WTC11 (cell line): ENCODE data around the gene CRELD1. TPM values are rescaled to one million over a fixed set of nuclear protein-coding genes. Genes with fewer than 3 reads are reported as not detected.

Experiments used
- ATAC-seq: fragments of 200-7000 bp; cut with Tn5 transposase; 2 replicates; pipeline ENCODE4 v1.10.0; 2021; ENCODE audit warnings: mild to moderate bottlenecking, moderate library complexity
- CTCF ChIA-PET: fragments of 300-600 bp; sonication (Branson Sonifier 250); formaldehyde crosslinking; loops from one replicate; lab custom pipeline; 2021; ENCODE audit warnings: antibody characterized with exemption; lab: Charles Lee
- POLR2A ChIA-PET: fragments of 350-600 bp; sonication (Branson Sonifier 250); formaldehyde crosslinking; loops from one replicate; lab custom pipeline; 2021; ENCODE audit warnings: antibody characterized with exemption; lab: Charles Lee
- DNase-seq: peaks from one replicate; pipeline ENCODE4 v3.0.0; 2021; ENCODE audit warnings: low spot score
- H3K27ac Mint-ChIP-seq: 2 replicates; pipeline ENCODE4 v1.8.0; 2021; ENCODE audit warnings: mixed read lengths
- H3K27me3 Mint-ChIP-seq: 2 replicates; pipeline ENCODE4 v1.8.0; 2021; ENCODE audit warnings: low read depth, mild to moderate bottlenecking, moderate library complexity, mixed read lengths
- H3K36me3 Mint-ChIP-seq: 2 replicates; pipeline ENCODE4 v1.8.0; 2021; ENCODE audit warnings: mixed read lengths
- H3K4me1 Mint-ChIP-seq: 2 replicates; pipeline ENCODE4 v1.8.0; 2022; ENCODE audit warnings: mixed read lengths
- H3K4me3 Mint-ChIP-seq: 2 replicates; pipeline ENCODE4 v1.8.0; 2021; ENCODE audit warnings: mild to moderate bottlenecking, moderate library complexity, mixed read lengths
- H3K9me3 Mint-ChIP-seq: 2 replicates; pipeline ENCODE4 v1.8.0; 2021; ENCODE audit warnings: mixed read lengths
- ATF1 ChIP-seq: sonication (generic); formaldehyde crosslinking; IDR thresholded peaks from 2 replicates; pipeline ENCODE4 v1.8.1; 2023; ENCODE audit warnings: mild to moderate bottlenecking, moderate library complexity, missing genetic modification reagents
- ATF2 ChIP-seq: sonication (generic); formaldehyde crosslinking; IDR thresholded peaks from 2 replicates; pipeline ENCODE4 v1.8.1; 2022; ENCODE audit warnings: low read depth, missing genetic modification reagents, borderline replicate concordance
- EMX1 ChIP-seq: fragments of 250-450 bp; sonication (Bioruptor Pico); IDR thresholded peaks from 2 replicates; pipeline ENCODE4 v1.8.0; 2021; ENCODE audit warnings: mild to moderate bottlenecking
- ERG ChIP-seq: fragments of 250-450 bp; sonication (Bioruptor Pico); IDR thresholded peaks from 2 replicates; pipeline ENCODE4 v1.8.0; 2021; ENCODE audit warnings: mild to moderate bottlenecking
- FOXJ3 ChIP-seq: sonication (generic); formaldehyde crosslinking; IDR thresholded peaks from 2 replicates; pipeline ENCODE4 v1.9.0; 2021; ENCODE audit warnings: missing genetic modification reagents, mild to moderate bottlenecking, borderline replicate concordance
- GABPB1 ChIP-seq: sonication (generic); formaldehyde crosslinking; IDR thresholded peaks from 2 replicates; pipeline ENCODE4 v1.8.1; 2023; ENCODE audit warnings: mild to moderate bottlenecking, missing genetic modification reagents
- GRHL2 ChIP-seq: fragments of 250-450 bp; sonication (Bioruptor Pico); IDR thresholded peaks from 2 replicates; pipeline ENCODE4 v1.8.0; 2022; ENCODE audit warnings: mild to moderate bottlenecking, moderate library complexity; ENCODE audit not compliant: insufficient replicate concordance, severe bottlenecking
- NFATC4 ChIP-seq: fragments of 250-450 bp; sonication (Bioruptor Pico); IDR thresholded peaks from 2 replicates; pipeline ENCODE4 v1.9.0; 2021; ENCODE audit warnings: mild to moderate bottlenecking
- NR2C2 ChIP-seq: sonication (generic); formaldehyde crosslinking; IDR thresholded peaks from 2 replicates; pipeline ENCODE4 v1.8.0; 2022; ENCODE audit warnings: mild to moderate bottlenecking, missing genetic modification reagents
- RELA ChIP-seq: sonication (generic); formaldehyde crosslinking; IDR thresholded peaks from 2 replicates; pipeline ENCODE4 v1.8.1; 2022; ENCODE audit warnings: missing genetic modification reagents, mild to moderate bottlenecking, borderline replicate concordance
- SP1 ChIP-seq: sonication (generic); formaldehyde crosslinking; conservative IDR thresholded peaks from 2 replicates; pipeline ENCODE4 v1.8.1; 2022; ENCODE audit warnings: missing genetic modification reagents
- TEAD1 ChIP-seq: sonication (generic); formaldehyde crosslinking; IDR thresholded peaks from 2 replicates; pipeline ENCODE4 v1.8.0; 2022; ENCODE audit warnings: mild to moderate bottlenecking, missing genetic modification reagents
- TP53 ChIP-seq: sonication (generic); formaldehyde crosslinking; IDR thresholded peaks from 2 replicates; pipeline ENCODE4 v1.8.1; 2023; ENCODE audit warnings: mild to moderate bottlenecking, missing genetic modification reagents
- total RNA-seq: library from RNA; stranded (reverse); gene quantifications from 3 replicates; pipeline ENCODE4 v1.2.3, GENCODE V29; 2021
- TF ChIP-seq, protein P1 (sequence below): sonication (generic); formaldehyde crosslinking; IDR thresholded peaks from 2 replicates; pipeline ENCODE4 v1.8.0; 2022; ENCODE audit warnings: mild to moderate bottlenecking, missing genetic modification reagents
- TF ChIP-seq, protein P2 (sequence below): sonication (generic); formaldehyde crosslinking; IDR thresholded peaks from 2 replicates; pipeline ENCODE4 v1.8.0; 2022; ENCODE audit warnings: mild to moderate bottlenecking, missing genetic modification reagents
- TF ChIP-seq, protein P3 (sequence below): sonication (generic); formaldehyde crosslinking; IDR thresholded peaks from 2 replicates; pipeline ENCODE4 v1.8.1; 2022; ENCODE audit warnings: low read depth, mild to moderate bottlenecking, moderate library complexity, missing genetic modification reagents, borderline replicate concordance
- TF ChIP-seq, protein P4 (sequence below): sonication (generic); formaldehyde crosslinking; IDR thresholded peaks from 2 replicates; pipeline ENCODE4 v1.8.0; 2022; ENCODE audit warnings: mild to moderate bottlenecking, missing genetic modification reagents
- TF ChIP-seq, protein P5 (sequence below): fragments of 250-450 bp; sonication (Bioruptor Pico); IDR thresholded peaks from 2 replicates; pipeline ENCODE4 v1.9.0; 2021; ENCODE audit warnings: mild to moderate bottlenecking
- TF ChIP-seq, protein P6 (sequence below): sonication (generic); formaldehyde crosslinking; IDR thresholded peaks from 2 replicates; pipeline ENCODE4 v1.8.0; 2023; ENCODE audit warnings: missing genetic modification reagents, mild to moderate bottlenecking, borderline replicate concordance

The CRELD1 gene
- total RNA-seq, 1 experiment from 2014 or later: 18.8 TPM

DNA sequence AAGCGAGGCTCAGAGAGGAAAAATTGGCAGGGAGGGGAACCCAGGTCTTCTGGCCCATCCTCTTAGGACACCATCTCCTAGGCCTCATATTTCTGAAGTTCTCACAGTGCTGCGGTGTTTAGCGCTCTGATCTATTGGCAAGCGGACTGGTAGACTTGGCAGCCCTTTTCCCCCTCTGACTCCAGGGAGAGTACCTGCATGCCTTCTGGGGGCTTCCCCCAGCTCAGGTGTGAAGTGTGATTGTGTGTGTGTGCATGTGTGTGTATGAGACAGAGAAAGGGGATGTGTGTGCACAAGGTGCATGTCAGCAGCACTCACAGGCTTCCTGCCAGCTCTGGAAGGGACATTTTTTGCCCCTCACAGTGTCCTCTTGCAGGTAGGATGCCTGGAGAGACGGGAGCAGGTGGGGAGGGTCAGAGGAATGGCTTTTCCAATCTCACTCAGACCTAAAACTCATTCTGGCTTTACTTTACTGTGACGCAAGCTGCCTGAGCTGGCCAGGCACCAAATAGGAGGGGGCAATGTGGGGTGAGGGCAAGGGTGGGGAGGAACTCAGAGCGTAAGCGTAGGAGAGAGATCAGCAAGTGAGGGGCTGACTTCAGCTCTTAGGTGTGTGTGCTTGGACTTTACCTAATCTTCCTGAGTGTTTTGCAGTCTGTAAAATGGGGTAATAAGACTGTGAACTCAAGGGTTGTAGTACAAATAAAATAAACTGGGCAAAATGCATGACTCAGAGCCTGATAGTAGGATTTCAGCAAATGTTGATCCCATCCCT, 35.0 kb upstream of the CRELD1 start:
- Mint-ChIP-seq H3K27me3 (no peaks in the 10 kb centered on the region; the same call in 1 of the 2 replicates), H3K27ac (no peak overlapping the region), H3K4me1 (peaks cover 16% of the 10 kb centered on the region)
- DNase-seq: no peak
- 0 out of 2 replicates have a peak, but pooled peaks have one; percentile 23 for TF ChIP-seq GABPB1
- TF ChIP-seq, protein P1, sequence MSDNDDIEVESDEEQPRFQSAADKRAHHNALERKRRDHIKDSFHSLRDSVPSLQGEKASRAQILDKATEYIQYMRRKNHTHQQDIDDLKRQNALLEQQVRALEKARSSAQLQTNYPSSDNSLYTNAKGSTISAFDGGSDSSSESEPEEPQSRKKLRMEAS (CRISPR knock-in tag): no peak
- TF ChIP-seq, all 79 proteins: peak for 1
- ChIA-PET POLR2A (no interaction called here), CTCF (no interaction called here)
- H3K9me3 Mint-ChIP-seq: no peaks in the 10 kb centered on the region
- H3K4me3 Mint-ChIP-seq: no peak overlapping the region
- no peak for ATAC-seq
- H3K36me3 Mint-ChIP-seq: peaks cover 10% of the 10 kb centered on the region

DNA sequence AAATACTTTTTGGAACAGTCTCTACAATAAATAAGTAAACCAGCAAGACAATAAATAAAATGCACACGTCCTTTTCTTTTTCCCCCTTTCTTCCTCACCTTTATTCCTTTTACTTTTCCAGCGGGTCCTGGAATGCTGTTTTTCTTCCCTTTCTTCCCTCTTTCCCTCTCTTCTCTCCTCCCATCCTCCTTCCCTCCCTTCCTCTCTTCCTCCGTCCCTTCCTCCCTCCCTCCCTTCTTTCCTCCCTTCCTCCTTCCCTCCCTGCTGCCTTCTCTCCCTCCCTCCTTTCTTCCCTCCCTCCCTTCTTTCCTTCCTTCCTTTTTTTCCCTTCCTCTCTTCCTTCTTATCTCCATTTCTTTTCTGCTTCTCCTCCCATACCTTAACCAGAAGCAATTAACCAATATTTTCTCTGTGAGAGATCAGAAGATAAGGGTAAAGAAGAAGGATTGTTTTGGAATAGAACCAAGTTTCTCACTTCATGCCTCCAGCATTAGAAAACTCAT, 34.3 kb upstream of the CRELD1 start:
- no peaks in the 10 kb centered on the region for H3K9me3 Mint-ChIP-seq
- H3K4me1 Mint-ChIP-seq: peaks cover 19% of the 10 kb centered on the region
- no peaks in the 10 kb centered on the region; the same call in 1 of the 2 replicates for H3K27me3 Mint-ChIP-seq
- no peak for ATAC-seq
- H3K27ac Mint-ChIP-seq: no peak overlapping the region
- DNase-seq: no peak
- CTCF ChIA-PET: no interaction called here
- H3K4me3 Mint-ChIP-seq: no peak overlapping the region
- POLR2A ChIA-PET: no interaction called here
- H3K36me3 Mint-ChIP-seq: peaks cover 4% of the 10 kb centered on the region
- TF ChIP-seq ATF1 (CRISPR knock-in tag) (no peak), RELA (CRISPR knock-in tag) (no peak), NFATC4 (CRISPR knock-in tag) (no peak), EMX1 (no peak), ATF2 (CRISPR knock-in tag) (no peak), ERG (CRISPR knock-in tag) (no peak), TEAD1 (CRISPR knock-in tag) (no peak), NR2C2 (CRISPR knock-in tag) (no peak), FOXJ3 (CRISPR knock-in tag) (no peak), TP53 (no peak), SP1 (CRISPR knock-in tag) (no peak), GRHL2 (CRISPR knock-in tag) (no peak)
- TF ChIP-seq, protein P2, sequence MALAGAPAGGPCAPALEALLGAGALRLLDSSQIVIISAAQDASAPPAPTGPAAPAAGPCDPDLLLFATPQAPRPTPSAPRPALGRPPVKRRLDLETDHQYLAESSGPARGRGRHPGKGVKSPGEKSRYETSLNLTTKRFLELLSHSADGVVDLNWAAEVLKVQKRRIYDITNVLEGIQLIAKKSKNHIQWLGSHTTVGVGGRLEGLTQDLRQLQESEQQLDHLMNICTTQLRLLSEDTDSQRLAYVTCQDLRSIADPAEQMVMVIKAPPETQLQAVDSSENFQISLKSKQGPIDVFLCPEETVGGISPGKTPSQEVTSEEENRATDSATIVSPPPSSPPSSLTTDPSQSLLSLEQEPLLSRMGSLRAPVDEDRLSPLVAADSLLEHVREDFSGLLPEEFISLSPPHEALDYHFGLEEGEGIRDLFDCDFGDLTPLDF: no peak
- TF ChIP-seq, protein P3, sequence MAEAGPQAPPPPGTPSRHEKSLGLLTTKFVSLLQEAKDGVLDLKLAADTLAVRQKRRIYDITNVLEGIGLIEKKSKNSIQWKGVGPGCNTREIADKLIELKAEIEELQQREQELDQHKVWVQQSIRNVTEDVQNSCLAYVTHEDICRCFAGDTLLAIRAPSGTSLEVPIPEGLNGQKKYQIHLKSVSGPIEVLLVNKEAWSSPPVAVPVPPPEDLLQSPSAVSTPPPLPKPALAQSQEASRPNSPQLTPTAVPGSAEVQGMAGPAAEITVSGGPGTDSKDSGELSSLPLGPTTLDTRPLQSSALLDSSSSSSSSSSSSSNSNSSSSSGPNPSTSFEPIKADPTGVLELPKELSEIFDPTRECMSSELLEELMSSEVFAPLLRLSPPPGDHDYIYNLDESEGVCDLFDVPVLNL (CRISPR knock-in tag): no peak
- TF ChIP-seq, protein P4, sequence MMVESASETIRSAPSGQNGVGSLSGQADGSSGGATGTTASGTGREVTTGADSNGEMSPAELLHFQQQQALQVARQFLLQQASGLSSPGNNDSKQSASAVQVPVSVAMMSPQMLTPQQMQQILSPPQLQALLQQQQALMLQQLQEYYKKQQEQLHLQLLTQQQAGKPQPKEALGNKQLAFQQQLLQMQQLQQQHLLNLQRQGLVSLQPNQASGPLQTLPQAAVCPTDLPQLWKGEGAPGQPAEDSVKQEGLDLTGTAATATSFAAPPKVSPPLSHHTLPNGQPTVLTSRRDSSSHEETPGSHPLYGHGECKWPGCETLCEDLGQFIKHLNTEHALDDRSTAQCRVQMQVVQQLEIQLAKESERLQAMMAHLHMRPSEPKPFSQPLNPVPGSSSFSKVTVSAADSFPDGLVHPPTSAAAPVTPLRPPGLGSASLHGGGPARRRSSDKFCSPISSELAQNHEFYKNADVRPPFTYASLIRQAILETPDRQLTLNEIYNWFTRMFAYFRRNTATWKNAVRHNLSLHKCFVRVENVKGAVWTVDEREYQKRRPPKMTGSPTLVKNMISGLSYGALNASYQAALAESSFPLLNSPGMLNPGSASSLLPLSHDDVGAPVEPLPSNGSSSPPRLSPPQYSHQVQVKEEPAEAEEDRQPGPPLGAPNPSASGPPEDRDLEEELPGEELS: no peak
- TF ChIP-seq, protein P5, sequence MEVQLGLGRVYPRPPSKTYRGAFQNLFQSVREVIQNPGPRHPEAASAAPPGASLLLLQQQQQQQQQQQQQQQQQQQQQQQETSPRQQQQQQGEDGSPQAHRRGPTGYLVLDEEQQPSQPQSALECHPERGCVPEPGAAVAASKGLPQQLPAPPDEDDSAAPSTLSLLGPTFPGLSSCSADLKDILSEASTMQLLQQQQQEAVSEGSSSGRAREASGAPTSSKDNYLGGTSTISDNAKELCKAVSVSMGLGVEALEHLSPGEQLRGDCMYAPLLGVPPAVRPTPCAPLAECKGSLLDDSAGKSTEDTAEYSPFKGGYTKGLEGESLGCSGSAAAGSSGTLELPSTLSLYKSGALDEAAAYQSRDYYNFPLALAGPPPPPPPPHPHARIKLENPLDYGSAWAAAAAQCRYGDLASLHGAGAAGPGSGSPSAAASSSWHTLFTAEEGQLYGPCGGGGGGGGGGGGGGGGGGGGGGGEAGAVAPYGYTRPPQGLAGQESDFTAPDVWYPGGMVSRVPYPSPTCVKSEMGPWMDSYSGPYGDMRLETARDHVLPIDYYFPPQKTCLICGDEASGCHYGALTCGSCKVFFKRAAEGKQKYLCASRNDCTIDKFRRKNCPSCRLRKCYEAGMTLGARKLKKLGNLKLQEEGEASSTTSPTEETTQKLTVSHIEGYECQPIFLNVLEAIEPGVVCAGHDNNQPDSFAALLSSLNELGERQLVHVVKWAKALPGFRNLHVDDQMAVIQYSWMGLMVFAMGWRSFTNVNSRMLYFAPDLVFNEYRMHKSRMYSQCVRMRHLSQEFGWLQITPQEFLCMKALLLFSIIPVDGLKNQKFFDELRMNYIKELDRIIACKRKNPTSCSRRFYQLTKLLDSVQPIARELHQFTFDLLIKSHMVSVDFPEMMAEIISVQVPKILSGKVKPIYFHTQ (CRISPR knock-in tag): no peak
- TF ChIP-seq, protein P6, sequence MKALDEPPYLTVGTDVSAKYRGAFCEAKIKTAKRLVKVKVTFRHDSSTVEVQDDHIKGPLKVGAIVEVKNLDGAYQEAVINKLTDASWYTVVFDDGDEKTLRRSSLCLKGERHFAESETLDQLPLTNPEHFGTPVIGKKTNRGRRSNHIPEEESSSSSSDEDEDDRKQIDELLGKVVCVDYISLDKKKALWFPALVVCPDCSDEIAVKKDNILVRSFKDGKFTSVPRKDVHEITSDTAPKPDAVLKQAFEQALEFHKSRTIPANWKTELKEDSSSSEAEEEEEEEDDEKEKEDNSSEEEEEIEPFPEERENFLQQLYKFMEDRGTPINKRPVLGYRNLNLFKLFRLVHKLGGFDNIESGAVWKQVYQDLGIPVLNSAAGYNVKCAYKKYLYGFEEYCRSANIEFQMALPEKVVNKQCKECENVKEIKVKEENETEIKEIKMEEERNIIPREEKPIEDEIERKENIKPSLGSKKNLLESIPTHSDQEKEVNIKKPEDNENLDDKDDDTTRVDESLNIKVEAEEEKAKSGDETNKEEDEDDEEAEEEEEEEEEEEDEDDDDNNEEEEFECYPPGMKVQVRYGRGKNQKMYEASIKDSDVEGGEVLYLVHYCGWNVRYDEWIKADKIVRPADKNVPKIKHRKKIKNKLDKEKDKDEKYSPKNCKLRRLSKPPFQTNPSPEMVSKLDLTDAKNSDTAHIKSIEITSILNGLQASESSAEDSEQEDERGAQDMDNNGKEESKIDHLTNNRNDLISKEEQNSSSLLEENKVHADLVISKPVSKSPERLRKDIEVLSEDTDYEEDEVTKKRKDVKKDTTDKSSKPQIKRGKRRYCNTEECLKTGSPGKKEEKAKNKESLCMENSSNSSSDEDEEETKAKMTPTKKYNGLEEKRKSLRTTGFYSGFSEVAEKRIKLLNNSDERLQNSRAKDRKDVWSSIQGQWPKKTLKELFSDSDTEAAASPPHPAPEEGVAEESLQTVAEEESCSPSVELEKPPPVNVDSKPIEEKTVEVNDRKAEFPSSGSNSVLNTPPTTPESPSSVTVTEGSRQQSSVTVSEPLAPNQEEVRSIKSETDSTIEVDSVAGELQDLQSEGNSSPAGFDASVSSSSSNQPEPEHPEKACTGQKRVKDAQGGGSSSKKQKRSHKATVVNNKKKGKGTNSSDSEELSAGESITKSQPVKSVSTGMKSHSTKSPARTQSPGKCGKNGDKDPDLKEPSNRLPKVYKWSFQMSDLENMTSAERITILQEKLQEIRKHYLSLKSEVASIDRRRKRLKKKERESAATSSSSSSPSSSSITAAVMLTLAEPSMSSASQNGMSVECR (CRISPR knock-in tag): no peak
